HG02981 (cell line): ENCODE results near the gene SBF2.

Experiments
- ATAC-seq: cut with Tn5 transposase; IDR thresholded peaks from one replicate; pipeline ENCODE4 v1.9.1; 2021; ENCODE audit warnings: mild to moderate bottlenecking, moderate library complexity; ENCODE audit not compliant: unreplicated experiment

SBF2 gene

GRCh38 chr11:9827708-9828107, 466.3 kb downstream of the SBF2 start:
- no peak for ATAC-seq

GRCh38 chr11:9826390-9826789, 467.6 kb downstream of the SBF2 start:
- ATAC-seq, result no peak

- ATAC-seq, result no peak
Measured at GRCh38 chr11:9825895-9826294, 468.1 kb downstream of the SBF2 start.

GRCh38 chr11:9825315-9825714, 468.7 kb downstream of the SBF2 start:
- no peak for ATAC-seq

GRCh38 chr11:9823887-9824385, 470.1 kb downstream of the SBF2 start:
- ATAC-seq, result no peak

GRCh38 chr11:9823439-9823838, 470.6 kb downstream of the SBF2 start:
- no peak for ATAC-seq

GRCh38 chr11:9821008-9821752, 472.8 kb downstream of the SBF2 start:
- no peak for ATAC-seq

GRCh38 chr11:9820260-9820659, 473.8 kb downstream of the SBF2 start:
- ATAC-seq, result no peak

- ATAC-seq, result no peak
Measured at GRCh38 chr11:9817191-9817590, 476.8 kb downstream of the SBF2 start.

- ATAC-seq, result no peak
Measured at GRCh38 chr11:9815486-9816136, 478.4 kb downstream of the SBF2 start.

- no peak for ATAC-seq
Measured at GRCh38 chr11:9814108-9814507, 479.9 kb downstream of the SBF2 start.

- ATAC-seq, result no peak
Measured at GRCh38 chr11:9808943-9809342, 485.1 kb downstream of the SBF2 start.

GRCh38 chr11:9806946-9807687, 486.9 kb downstream of the SBF2 start:
- ATAC-seq, result no peak

GRCh38 chr11:9804419-9804902, 489.6 kb downstream of the SBF2 start:
- no peak for ATAC-seq

- no peak for ATAC-seq
Measured at GRCh38 chr11:9803685-9804418, 490.2 kb downstream of the SBF2 start.

- ATAC-seq, result no peak
Measured at GRCh38 chr11:9802291-9802861, 491.6 kb downstream of the SBF2 start.

GRCh38 chr11:9799886-9800285, 494.1 kb downstream of the SBF2 start:
- ATAC-seq, result no peak

- ATAC-seq, result no peak
Measured at GRCh38 chr11:9797300-9797699, 496.7 kb downstream of the SBF2 start.

- no peak for ATAC-seq
Measured at GRCh38 chr11:9796854-9797253, 497.2 kb downstream of the SBF2 start.

- no peak for ATAC-seq
Measured at GRCh38 chr11:9796266-9796665, 497.8 kb downstream of the SBF2 start.

- no peak for ATAC-seq
Measured at GRCh38 chr11:9790703-9791102, 503.3 kb downstream of the SBF2 start.
